ENCODE data around the gene SLC12A7. TPM values are rescaled to one million over a fixed set of nuclear protein-coding genes. Genes with fewer than 3 reads are reported as not detected.

SLC12A7 gene
- total RNA-seq, 1 donor from 2014 or later, result 147 TPM

- DNase-seq, result no peak
- Mint-ChIP-seq H3K4me3 (ENCODE audit: unreplicated experiment) (no peak overlapping the region), H3K36me3 (ENCODE audit: unreplicated experiment) (peaks cover 7% of the 10 kb centered on the region), H3K4me1 (ENCODE audit: low read depth, unreplicated experiment) (peaks cover 9% of the 10 kb centered on the region), H3K9me3 (ENCODE audit: unreplicated experiment) (peaks cover 5% of the 10 kb centered on the region), H3K27ac (ENCODE audit: unreplicated experiment) (no peak overlapping the region), H3K27me3 (ENCODE audit: unreplicated experiment) (peaks cover 5% of the 10 kb centered on the region)
- TF ChIP-seq CTCF (IDR thresholded peaks at IDR 0.05; ENCODE audit: partially characterized antibody, unreplicated experiment), result no peak
Observed at GRCh38 chr5:1012900-1013237, 99.0 kb downstream of the SLC12A7 start.

GRCh38 chr5:1012313-1012841 lies 99.5 kb downstream of the SLC12A7 start:
- peaks cover 7% of the 10 kb centered on the region for H3K9me3 Mint-ChIP-seq (ENCODE audit: unreplicated experiment)
- H3K4me1 Mint-ChIP-seq (ENCODE audit: low read depth, unreplicated experiment), result peaks cover 9% of the 10 kb centered on the region
- H3K4me3 Mint-ChIP-seq (ENCODE audit: unreplicated experiment), result no peak overlapping the region
- TF ChIP-seq CTCF (IDR thresholded peaks at IDR 0.05; ENCODE audit: partially characterized antibody, unreplicated experiment), result no peak
- peak; percentile 13 for DNase-seq
- H3K27me3 Mint-ChIP-seq (ENCODE audit: unreplicated experiment), result peaks cover 7% of the 10 kb centered on the region
- no peak overlapping the region for H3K27ac Mint-ChIP-seq (ENCODE audit: unreplicated experiment)
- peaks cover 7% of the 10 kb centered on the region for H3K36me3 Mint-ChIP-seq (ENCODE audit: unreplicated experiment)

GRCh38 chr5:1011741-1012312 lies 100.0 kb downstream of the SLC12A7 start:
- peak; percentile 15 for DNase-seq
- Mint-ChIP-seq H3K27ac (ENCODE audit: unreplicated experiment) (peak overlapping the region; percentile 17), H3K4me3 (ENCODE audit: unreplicated experiment) (peak overlapping the region; percentile 20), H3K36me3 (ENCODE audit: unreplicated experiment) (peaks cover 7% of the 10 kb centered on the region), H3K4me1 (ENCODE audit: low read depth, unreplicated experiment) (peaks cover 9% of the 10 kb centered on the region), H3K27me3 (ENCODE audit: unreplicated experiment) (peaks cover 7% of the 10 kb centered on the region), H3K9me3 (ENCODE audit: unreplicated experiment) (peaks cover 7% of the 10 kb centered on the region)
- TF ChIP-seq CTCF (IDR thresholded peaks at IDR 0.05; ENCODE audit: partially characterized antibody, unreplicated experiment), result no peak

- Mint-ChIP-seq H3K9me3 (ENCODE audit: unreplicated experiment) (peaks cover 9% of the 10 kb centered on the region), H3K4me3 (ENCODE audit: unreplicated experiment) (peak overlapping the region; percentile 67), H3K36me3 (ENCODE audit: unreplicated experiment) (peaks cover 7% of the 10 kb centered on the region), H3K27ac (ENCODE audit: unreplicated experiment) (no peak overlapping the region), H3K4me1 (ENCODE audit: low read depth, unreplicated experiment) (peaks cover 9% of the 10 kb centered on the region), H3K27me3 (ENCODE audit: unreplicated experiment) (peaks cover 7% of the 10 kb centered on the region)
- peak; percentile 50 for DNase-seq
- peak; percentile 40 for TF ChIP-seq CTCF (IDR thresholded peaks at IDR 0.05; ENCODE audit: partially characterized antibody, unreplicated experiment)
Observed at GRCh38 chr5:1011226-1011631, 100.6 kb downstream of the SLC12A7 start.

- peaks cover 10% of the 10 kb centered on the region for H3K27me3 Mint-ChIP-seq (ENCODE audit: unreplicated experiment)
- H3K9me3 Mint-ChIP-seq (ENCODE audit: unreplicated experiment), result peaks cover 10% of the 10 kb centered on the region
- DNase-seq, result peak; percentile 10
- H3K4me1 Mint-ChIP-seq (ENCODE audit: low read depth, unreplicated experiment), result peaks cover 11% of the 10 kb centered on the region
- TF ChIP-seq CTCF (IDR thresholded peaks at IDR 0.05; ENCODE audit: partially characterized antibody, unreplicated experiment), result no peak
- peak overlapping the region; percentile 11 for H3K27ac Mint-ChIP-seq (ENCODE audit: unreplicated experiment)
- H3K36me3 Mint-ChIP-seq (ENCODE audit: unreplicated experiment), result peaks cover 7% of the 10 kb centered on the region
- peak overlapping the region; percentile 79 for H3K4me3 Mint-ChIP-seq (ENCODE audit: unreplicated experiment)
Observed at GRCh38 chr5:1010641-1011046, 101.2 kb downstream of the SLC12A7 start.
